Measurements from ENCODE around the gene RSRC1.

- TF ChIP-seq POLR2AphosphoS5 (IDR thresholded peaks at IDR 0.05), result no peak
- TF ChIP-seq CTCF (IDR thresholded peaks at IDR 0.05), result no peak
- no peak for TF ChIP-seq POLR2A (IDR thresholded peaks at IDR 0.05)
- no peak for TF ChIP-seq EP300 (IDR thresholded peaks at IDR 0.05)
Measured at GRCh38 chr3:158128755-158129154, 18.9 kb downstream of the RSRC1 start.

All from sigmoid colon (tissue), 4 donors.